Naive B cell (primary cell): ENCODE measurements around the gene ZFHX3. TPM values are rescaled to one million over a fixed set of nuclear protein-coding genes. Genes with fewer than 3 reads are reported as not detected.

Experiments
- ATAC-seq, 2 donors: fragments of 150-1000 bp; cut with Tn5 transposase; 2 replicates each; pipeline ENCODE4 v1.10.0; 2021; ENCODE audit warnings: low read depth in 2 of 2, mild to moderate bottlenecking in 2 of 2, moderate library complexity in 2 of 2
- DNase-seq: peaks from one replicate; pipeline ENCODE4 v3.0.0; 2022
- H3K27ac Mint-ChIP-seq, 6 donors: one replicate each; pipeline ENCODE4 v1.8.0; 2020 to 2022; ENCODE audit warnings: mild to moderate bottlenecking in 6 of 6, mixed read lengths in 6 of 6, moderate library complexity in 5 of 6, inconsistent platforms in 2 of 6
- H3K27me3 Mint-ChIP-seq, 3 donors: one replicate each; pipeline ENCODE4 v1.8.0; 2021 to 2022; ENCODE audit warnings: mixed read lengths in 3 of 3, mild to moderate bottlenecking in 1 of 3
- H3K36me3 Mint-ChIP-seq, 2 donors: one replicate each; pipeline ENCODE4 v1.8.0; 2020 to 2022; ENCODE audit warnings: mixed read lengths in 2 of 2, inconsistent platforms in 1 of 2, mild to moderate bottlenecking in 1 of 2
- H3K4me1 Mint-ChIP-seq, 3 donors: one replicate each; pipeline ENCODE4 v1.8.0; 2020 to 2022; ENCODE audit warnings: mixed read lengths in 3 of 3, inconsistent platforms in 1 of 3, mild to moderate bottlenecking in 1 of 3, moderate library complexity in 1 of 3
- H3K4me3 Mint-ChIP-seq, 8 donors: one replicate each; pipeline ENCODE4 v1.8.0; 2020 to 2022; ENCODE audit warnings: mild to moderate bottlenecking in 8 of 8, mixed read lengths in 8 of 8, moderate library complexity in 8 of 8, inconsistent platforms in 2 of 8
- H3K9me3 Mint-ChIP-seq, 7 donors: one replicate each; pipeline ENCODE4 v1.8.0; 2020 to 2022; ENCODE audit warnings: mixed read lengths in 7 of 7, mild to moderate bottlenecking in 5 of 7, inconsistent platforms in 2 of 7, moderate library complexity in 1 of 7
- polyA plus RNA-seq, 6 donors: library from polyadenylated mRNA; unstranded; fragments of 300-500 nt; fragmentation: Illumina TruSeq; gene quantifications; one replicate each; pipeline ENCODE4 v1.2.3, GENCODE V29; 2021; ENCODE audit warnings: low read depth in 6 of 6

ZFHX3 gene
- polyA plus RNA-seq, 6 donors from 2014 or later = 0.08 to 0.61 (median 0.24) TPM; not detected in 1

GRCh38 chr16:73057291-73058210, 9.6 kb upstream of the ZFHX3 start:
- Mint-ChIP-seq H3K4me1 (peaks cover 22 to 32% (median 29%) of the 10 kb centered on the region in 3 donors), H3K27me3 (peaks cover 19 to 51% (median 36%) of the 10 kb centered on the region in 3 donors), H3K36me3 (peaks cover 0 to 8% of the 10 kb centered on the region in 2 donors), H3K27ac (peak overlapping the region in 4 of 6 donors; percentile 86 to 96 (median 90)), H3K4me3 (peak overlapping the region; percentile 90 to 99 (median 96)), H3K9me3 (no peaks in the 10 kb centered on the region)
- DNase-seq = no peak
- ATAC-seq = peak; percentile 51 to 54

- ATAC-seq (no peak), DNase-seq (no peak)
- H3K27ac Mint-ChIP-seq = peak overlapping the region in 1 of 6 donors; percentile 88
- peaks cover 13 to 45% (median 30%) of the 10 kb centered on the region in 3 donors for H3K27me3 Mint-ChIP-seq
- H3K4me1 Mint-ChIP-seq = peaks cover 18 to 27% (median 25%) of the 10 kb centered on the region in 3 donors
- H3K4me3 Mint-ChIP-seq = peak overlapping the region in 7 of 8 donors; percentile 91 to 99 (median 97)
- no peaks in the 10 kb centered on the region for H3K9me3 Mint-ChIP-seq
- peaks cover 0 to 8% of the 10 kb centered on the region in 2 donors for H3K36me3 Mint-ChIP-seq
Observed at GRCh38 chr16:73056921-73057290, 9.0 kb upstream of the ZFHX3 start.

DNA sequence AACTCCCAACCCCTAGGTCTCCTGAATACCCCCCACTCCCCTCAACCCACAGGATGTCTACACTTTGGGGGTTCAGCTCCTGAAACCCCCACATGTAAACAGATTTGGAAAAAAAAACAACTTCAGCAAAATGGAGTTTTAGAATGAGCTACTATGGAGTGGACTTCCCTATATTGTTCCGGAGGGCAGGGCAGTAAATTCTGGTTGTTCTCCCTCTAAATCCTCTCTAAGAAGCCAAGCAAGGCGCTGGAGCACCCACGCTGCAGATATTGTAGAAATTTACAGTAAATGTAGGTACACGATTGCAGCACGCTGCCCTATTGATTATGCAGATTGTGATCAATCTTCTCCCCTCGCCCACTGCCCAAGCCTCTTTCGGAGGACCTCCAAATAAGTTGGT, 8.5 kb upstream of the ZFHX3 start:
- Mint-ChIP-seq H3K36me3 (peaks cover 0 to 8% of the 10 kb centered on the region in 2 donors), H3K27ac (no peak overlapping the region), H3K4me3 (peak overlapping the region in 5 of 8 donors; percentile 17 to 99 (median 92))

DNA sequence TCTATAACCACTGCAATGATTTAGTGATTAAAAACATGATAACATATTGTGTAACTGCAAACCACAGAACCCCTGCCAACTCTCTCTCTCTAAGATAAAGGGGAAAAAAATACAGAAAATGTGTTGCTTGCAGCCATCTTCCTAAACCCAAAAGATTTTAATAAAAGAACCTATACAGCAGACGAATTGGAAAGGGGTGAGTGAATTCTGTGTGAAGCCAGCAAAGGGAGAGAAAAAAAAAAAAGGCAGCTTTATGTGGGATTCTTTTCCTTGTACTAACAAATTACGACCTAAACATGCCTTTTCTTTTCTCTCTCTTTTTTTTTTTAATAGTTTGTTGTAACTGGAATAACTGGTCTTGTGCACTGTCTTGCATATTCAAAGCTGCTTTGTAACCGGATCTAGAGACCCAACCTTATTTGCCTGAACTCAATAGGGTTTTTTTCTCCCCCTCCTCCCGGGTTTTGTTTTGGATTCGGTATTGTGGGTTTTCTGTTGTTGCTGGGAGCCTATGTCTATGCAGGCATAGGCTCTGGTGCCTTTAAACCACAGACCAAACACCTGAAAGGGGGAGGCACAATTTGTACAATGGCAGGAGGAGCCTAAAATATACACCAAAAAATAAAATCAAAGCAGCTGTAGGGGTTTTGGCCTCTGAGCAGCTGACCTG, 7.0 kb upstream of the ZFHX3 start:
- Mint-ChIP-seq H3K4me3 (peak overlapping the region in 1 of 8 donors; percentile 97), H3K27me3 (peaks cover 10 to 35% (median 20%) of the 10 kb centered on the region in 3 donors), H3K9me3 (no peaks in the 10 kb centered on the region), H3K36me3 (peaks cover 0 to 8% of the 10 kb centered on the region in 2 donors), H3K4me1 (peaks cover 18 to 27% (median 25%) of the 10 kb centered on the region in 3 donors), H3K27ac (no peak overlapping the region)
- ATAC-seq = no peak
- DNase-seq = no peak

More for the DNA sequence above, 8.5 kb upstream of the ZFHX3 start:
- H3K4me1 Mint-ChIP-seq = peaks cover 18 to 27% (median 25%) of the 10 kb centered on the region in 3 donors
- H3K27me3 Mint-ChIP-seq = peaks cover 10 to 41% (median 25%) of the 10 kb centered on the region in 3 donors
- H3K9me3 Mint-ChIP-seq = no peaks in the 10 kb centered on the region
- ATAC-seq (no peak), DNase-seq (no peak)

DNA sequence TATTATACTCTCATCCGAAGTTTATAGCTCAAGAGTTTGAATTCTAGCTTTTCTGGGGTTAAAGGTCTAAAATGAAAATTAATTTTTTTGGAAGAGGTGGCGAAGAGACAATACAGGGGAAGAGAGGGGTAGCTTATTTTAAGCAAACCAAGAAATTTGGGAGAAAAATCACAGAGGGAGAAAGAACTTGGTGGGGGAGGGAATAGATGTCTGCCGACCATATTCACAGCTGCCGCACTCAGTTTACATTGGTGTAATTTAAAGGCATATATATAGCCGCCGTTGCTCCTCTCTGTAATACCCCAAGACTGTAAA, 6.5 kb upstream of the ZFHX3 start:
- Mint-ChIP-seq H3K4me1 (peaks cover 14 to 23% (median 22%) of the 10 kb centered on the region in 3 donors), H3K27ac (no peak overlapping the region), H3K27me3 (peaks cover 5 to 30% (median 20%) of the 10 kb centered on the region in 3 donors), H3K4me3 (peak overlapping the region in 1 of 8 donors; percentile 97), H3K9me3 (no peaks in the 10 kb centered on the region), H3K36me3 (peaks cover 0 to 8% of the 10 kb centered on the region in 2 donors)
- ATAC-seq = no peak
- DNase-seq = no peak

DNA sequence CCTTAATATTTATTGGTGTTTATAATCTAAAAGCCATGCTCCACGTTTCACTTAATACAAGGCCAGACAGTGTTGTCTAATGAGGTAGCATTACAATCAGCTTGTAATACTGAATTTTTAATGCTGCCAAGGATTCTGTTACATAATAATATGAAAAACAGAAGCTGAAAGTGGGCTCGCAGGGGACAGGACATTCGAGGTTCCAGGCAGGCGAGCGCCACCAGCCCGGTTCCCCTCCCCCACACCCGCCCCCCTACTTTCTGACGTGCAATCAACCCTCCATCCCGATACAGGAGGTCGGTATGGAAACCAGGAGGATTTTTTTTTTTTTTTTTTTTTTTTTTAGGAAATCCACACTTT, 6.2 kb upstream of the ZFHX3 start:
- no peak overlapping the region for H3K27ac Mint-ChIP-seq
- H3K4me3 Mint-ChIP-seq = peak overlapping the region in 1 of 8 donors; percentile 97
- H3K4me1 Mint-ChIP-seq = peaks cover 11 to 21% (median 20%) of the 10 kb centered on the region in 3 donors
- peaks cover 0 to 8% of the 10 kb centered on the region in 2 donors for H3K36me3 Mint-ChIP-seq
- H3K9me3 Mint-ChIP-seq = no peaks in the 10 kb centered on the region
- no peak for ATAC-seq
- H3K27me3 Mint-ChIP-seq = peaks cover 5 to 29% (median 20%) of the 10 kb centered on the region in 3 donors
- no peak for DNase-seq

- peaks cover 8 to 29% (median 20%) of the 10 kb centered on the region in 3 donors for H3K27me3 Mint-ChIP-seq
- H3K27ac Mint-ChIP-seq = no peak overlapping the region
- no peak for ATAC-seq
- peaks cover 13 to 23% (median 22%) of the 10 kb centered on the region in 3 donors for H3K4me1 Mint-ChIP-seq
- no peak overlapping the region for H3K4me3 Mint-ChIP-seq
- no peaks in the 10 kb centered on the region for H3K9me3 Mint-ChIP-seq
- no peak for DNase-seq
- H3K36me3 Mint-ChIP-seq = peaks cover 0 to 8% of the 10 kb centered on the region in 2 donors
Observed at GRCh38 chr16:73053364-73054124, 5.6 kb upstream of the ZFHX3 start.

DNA sequence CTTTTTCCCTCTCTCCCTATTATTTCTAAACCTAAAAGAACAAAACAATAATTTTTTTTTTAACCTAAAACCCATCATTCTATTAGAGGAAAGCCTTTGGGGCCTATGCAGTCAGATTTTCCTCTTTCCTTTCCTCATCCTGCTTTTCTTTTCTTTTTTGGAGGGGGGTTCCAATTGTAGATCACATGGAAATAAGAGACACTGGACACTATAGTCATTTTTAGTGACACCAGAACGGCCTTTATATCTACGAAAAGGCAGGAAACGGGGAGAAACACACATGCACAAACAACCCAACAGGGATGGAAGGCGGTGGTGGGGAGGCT, 5.1 kb upstream of the ZFHX3 start:
- Mint-ChIP-seq H3K36me3 (peaks cover 0 to 8% of the 10 kb centered on the region in 2 donors), H3K4me1 (peaks cover 15 to 25% (median 23%) of the 10 kb centered on the region in 3 donors), H3K27ac (no peak overlapping the region), H3K27me3 (peaks cover 9 to 29% (median 20%) of the 10 kb centered on the region in 3 donors), H3K4me3 (no peak overlapping the region), H3K9me3 (no peaks in the 10 kb centered on the region)
- DNase-seq = no peak
- ATAC-seq = no peak

DNA sequence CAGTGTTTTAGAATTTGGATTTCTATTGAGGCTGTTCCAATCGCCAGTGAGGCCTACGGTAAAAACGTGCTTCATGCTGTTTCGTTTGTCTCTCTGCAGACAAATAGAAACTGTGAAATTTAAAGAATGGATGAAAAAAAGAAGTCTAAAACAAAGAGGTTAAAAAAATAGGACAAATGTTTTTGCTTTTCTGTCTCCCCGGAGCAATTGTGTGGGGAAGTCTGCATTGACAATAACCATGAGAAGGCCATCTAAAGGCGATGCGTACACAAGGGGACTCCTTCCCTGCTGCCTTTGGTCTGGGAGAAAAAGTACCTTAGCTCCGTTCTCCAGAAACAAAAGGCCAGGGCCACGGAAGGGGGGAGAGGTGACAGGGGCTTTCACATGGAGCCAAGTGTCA, 4.6 kb upstream of the ZFHX3 start:
- peaks cover 9 to 29% (median 20%) of the 10 kb centered on the region in 3 donors for H3K27me3 Mint-ChIP-seq
- H3K27ac Mint-ChIP-seq = no peak overlapping the region
- ATAC-seq (no peak), DNase-seq (no peak)
- H3K4me1 Mint-ChIP-seq = peaks cover 15 to 25% (median 23%) of the 10 kb centered on the region in 3 donors
- peaks cover 0 to 7% of the 10 kb centered on the region in 2 donors for H3K36me3 Mint-ChIP-seq
- H3K4me3 Mint-ChIP-seq = no peak overlapping the region
- H3K9me3 Mint-ChIP-seq = no peaks in the 10 kb centered on the region

DNA sequence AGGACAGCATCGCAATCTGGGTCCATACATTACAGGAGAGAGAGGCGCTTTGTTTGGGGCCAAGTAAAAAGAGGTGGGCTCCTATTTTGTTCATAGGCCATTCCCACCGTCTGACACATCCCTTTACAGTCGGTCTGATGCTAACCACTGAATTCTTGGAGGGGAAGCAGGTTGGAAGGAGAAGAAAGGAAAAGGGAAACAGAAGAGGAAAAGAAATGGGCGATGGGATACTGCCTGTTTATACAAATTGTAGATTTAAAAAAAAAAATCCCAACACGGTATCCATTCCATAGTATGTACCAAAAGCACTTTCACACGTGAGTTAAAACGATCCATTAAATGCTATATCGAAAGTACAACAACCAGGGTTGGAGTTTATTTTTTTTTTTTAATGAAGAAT, 4.0 kb upstream of the ZFHX3 start:
- H3K27ac Mint-ChIP-seq = no peak overlapping the region
- H3K4me1 Mint-ChIP-seq = peaks cover 16 to 24% (median 19%) of the 10 kb centered on the region in 3 donors
- peaks cover 0 to 2% (median 0%) of the 10 kb centered on the region in 7 donors for H3K9me3 Mint-ChIP-seq
- H3K27me3 Mint-ChIP-seq = peaks cover 5 to 23% (median 14%) of the 10 kb centered on the region in 3 donors
- ATAC-seq = no peak
- H3K36me3 Mint-ChIP-seq = peaks cover 0 to under 1% of the 10 kb centered on the region in 2 donors
- DNase-seq = no peak
- H3K4me3 Mint-ChIP-seq = no peak overlapping the region

DNA sequence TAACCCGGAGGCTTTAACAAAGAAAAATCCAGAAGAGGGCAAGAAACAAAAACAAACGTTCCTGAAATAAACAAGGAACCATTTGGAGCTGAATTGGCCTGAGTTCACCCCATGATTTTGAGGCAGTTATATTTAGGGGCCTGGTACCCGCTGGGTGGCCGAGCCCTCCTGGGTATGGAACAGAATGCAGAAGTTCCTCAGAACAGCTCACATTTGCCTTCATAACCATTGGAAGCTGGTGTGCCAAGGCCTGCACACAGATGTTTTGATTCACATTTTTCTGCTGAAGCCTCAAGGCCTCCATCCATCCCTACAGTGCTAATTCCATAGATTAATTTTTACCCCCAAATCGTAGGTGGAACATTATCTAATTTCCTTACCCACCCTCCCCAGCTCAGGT, 3.3 kb upstream of the ZFHX3 start:
- ATAC-seq (no peak), DNase-seq (no peak)
- Mint-ChIP-seq H3K9me3 (peaks cover 0 to 2% (median 0%) of the 10 kb centered on the region in 7 donors), H3K27me3 (peaks cover 4 to 20% (median 11%) of the 10 kb centered on the region in 3 donors), H3K27ac (no peak overlapping the region), H3K4me3 (no peak overlapping the region), H3K4me1 (peaks cover 17 to 23% (median 17%) of the 10 kb centered on the region in 3 donors), H3K36me3 (no peaks in the 10 kb centered on the region)

DNA sequence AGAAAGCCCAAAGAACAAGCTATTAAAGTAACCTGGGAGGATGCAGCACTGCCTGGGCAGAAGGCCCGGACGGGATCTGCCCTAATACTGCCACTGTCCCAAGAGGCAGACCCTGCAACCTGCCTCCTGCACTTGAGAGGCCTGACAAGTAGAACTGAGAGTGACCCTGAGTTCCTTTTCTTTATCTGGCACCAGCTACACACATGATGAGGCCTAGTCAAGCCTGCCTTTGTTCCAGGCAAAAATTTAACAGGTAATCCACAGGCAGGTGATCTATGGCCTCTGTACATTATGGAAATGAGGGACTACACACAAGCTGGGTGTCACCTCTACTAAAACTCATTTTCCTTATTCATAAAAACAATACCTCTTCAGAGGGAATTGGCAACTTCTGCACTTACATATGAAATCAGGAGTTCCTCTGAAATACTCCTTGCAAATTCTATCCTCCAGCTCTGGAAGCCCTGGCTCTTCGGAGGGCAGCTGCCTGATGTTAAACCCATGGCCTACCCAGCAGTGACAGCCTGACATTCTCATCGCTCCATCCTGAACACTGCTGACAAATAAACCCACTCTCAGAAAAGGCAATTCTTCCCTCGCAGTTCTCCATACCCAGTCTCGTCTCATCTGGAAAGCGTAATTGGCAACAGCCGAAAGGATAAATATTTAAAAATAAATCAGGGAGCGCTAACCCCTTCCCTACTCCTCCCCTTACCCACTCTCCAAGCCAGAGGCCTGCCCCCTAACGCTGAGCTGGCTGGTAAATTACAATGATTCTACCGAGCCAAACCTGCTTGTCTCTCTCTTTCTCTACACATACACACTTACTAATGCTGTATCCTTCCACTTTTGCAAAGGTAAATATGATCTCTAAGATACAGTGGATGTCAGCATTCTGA, 2.5 kb upstream of the ZFHX3 start:
- Mint-ChIP-seq H3K27me3 (peaks cover 3 to 13% (median 4%) of the 10 kb centered on the region in 3 donors), H3K4me3 (no peak overlapping the region)

More for the DNA sequence above, 2.5 kb upstream of the ZFHX3 start:
- H3K4me1 Mint-ChIP-seq = peaks cover 10 to 16% (median 15%) of the 10 kb centered on the region in 3 donors
- ATAC-seq (no peak), DNase-seq (no peak)
- no peak overlapping the region for H3K27ac Mint-ChIP-seq
- H3K9me3 Mint-ChIP-seq = peaks cover 0 to 2% (median 0%) of the 10 kb centered on the region in 7 donors
- H3K36me3 Mint-ChIP-seq = no peaks in the 10 kb centered on the region
